ENCODE results near the gene SYPL2.

DNA sequence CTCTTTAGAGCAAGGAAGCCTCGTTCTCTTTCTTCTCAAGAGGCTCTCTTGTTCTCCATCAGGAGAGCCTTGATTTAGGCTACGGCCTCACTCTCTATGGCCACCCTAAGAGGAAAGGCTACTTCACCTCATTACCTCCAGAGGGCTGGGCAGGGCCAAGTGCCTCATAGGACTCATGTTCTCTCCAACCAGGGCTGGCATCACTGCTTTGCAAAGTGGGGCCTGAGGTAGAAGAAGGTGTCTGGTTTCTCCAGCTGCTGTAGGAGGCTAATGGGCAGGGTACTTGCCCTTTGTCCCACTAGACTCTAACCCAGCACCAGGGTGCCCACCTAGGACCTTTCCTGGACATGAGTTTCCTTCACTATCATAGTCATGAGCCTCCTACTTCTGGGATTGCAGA is 15.3 kb downstream of the SYPL2 start:
- TF ChIP-seq CTCF (IDR thresholded peaks at IDR 0.05) (no peak), POLR2A (IDR thresholded peaks at IDR 0.05) (no peak), EP300 (IDR thresholded peaks at IDR 0.05) (no peak)

Data from ovary (tissue), 3 donors.